Ovary (tissue), 9 donors: Measurements from ENCODE around the gene AQP11. TPM values are rescaled to one million over a fixed set of nuclear protein-coding genes. Genes with fewer than 3 reads are reported as not detected.

Source experiments
- DNase-seq, 5 donors: peaks; one replicate each; pipeline ENCODE4 v3.0.0-alpha.2; 2019 to 2020
- H3K27ac ChIP-seq, 2 donors: fragments of 200-600 bp; one replicate each; pipeline versions ENCODE4 v1.5.1 to v1.8.0; 2019 to 2022
- H3K27me3 ChIP-seq: fragments of 200-600 bp; one replicate; pipeline ENCODE4 v1.8.0; 2022
- H3K36me3 ChIP-seq: fragments of 200-600 bp; sonication (generic); one replicate; pipeline ENCODE4 v1.5.1; 2019
- H3K4me1 ChIP-seq: one replicate; pipeline ENCODE4 v1.8.1; 2013; ENCODE audit warnings: mild to moderate bottlenecking, moderate library complexity; ENCODE audit not compliant: insufficient read depth
- H3K4me3 ChIP-seq: fragments of 200-600 bp; sonication (generic); one replicate; pipeline ENCODE4 v1.5.1; 2017
- H3K9me3 ChIP-seq, 2 donors: fragments of 200-600 bp in 1 of 2; sonication (generic) in 1 of 2; one replicate each; pipeline versions ENCODE4 v1.5.1 to v1.8.1; 2013 to 2019; ENCODE audit warnings: mild to moderate bottlenecking in 1 of 2, moderate library complexity in 1 of 2
- EP300 ChIP-seq: sonication (generic); formaldehyde crosslinking; IDR thresholded peaks from one replicate; pipeline ENCODE4 v1.6.1; 2017; ENCODE audit warnings: antibody characterized with exemption
- POLR2A ChIP-seq: fragments of 450-650 bp; IDR thresholded peaks from one replicate; pipeline ENCODE4 v1.6.1; 2017; ENCODE audit warnings: antibody characterized with exemption, mild to moderate bottlenecking, moderate library complexity
- WGBS, 3 donors: extraction: QIAGEN DNeasy Blood & Tissue Kit in 1 of 3; methylation state at CpG; one replicate each; pipeline versions ENCODE4 v1.1.5 to v1.1.7; 2013 to 2017; 5-methylcytosine and 5-hydroxymethylcytosine counted together
- intact Hi-C, 4 donors: fragments of 100-400 bp; cut with DNase I; formaldehyde crosslinking; loops; one replicate each; pipeline versions ENCODE4 v1.11.0 to v1.15.1; 2022 to 2023
- polyA plus RNA-seq, 2 donors: library from polyadenylated mRNA; stranded (reverse); fragments of 200-250 nt in 1 of 2; fragments of 350-450 nt in 1 of 2; fragmentation: Illumina TruSeq in 1 of 2; extraction: RNeasy Lipid Tissue Mini Kit (QIAGEN cat#74804) in 1 of 2; gene quantifications; one replicate each; pipeline ENCODE4 v1.2.3, GENCODE V29; 2013 to 2014
- total RNA-seq, 7 donors: library from RNA; depleted of rRNA in 2 of 7; stranded (reverse); fragments of >200 nt in 2 of 7; fragmentation: NEBNext Ultra II Directional in 3 of 7; extraction: Animal tissue kit (Norgen Biotek cat#: 25700) in 3 of 7; gene quantifications; one replicate each; pipeline versions ENCODE4 v1.1.0 to v1.2.4, GENCODE V29; 2016 to 2023
- TF ChIP-seq, protein P1 (sequence below), 3 donors: fragments of 450-650 bp in 2 of 3; fragments of 200-600 bp in 1 of 3; IDR thresholded peaks; one replicate each; pipeline versions ENCODE4 v1.5.1 to v1.8.0; 2016 to 2022; ENCODE audit warnings: antibody characterized with exemption in 3 of 3, mild to moderate bottlenecking in 1 of 3
- donor health status: DM: no; HTN: no; CAD: no; lungs with moderate emphysema.
- donor health status: DM: no; HTN: no; CAD: no.
- donor health status: Bipolar disorder and iron deficiency.
- donor health status: DM: yes; HTN: yes; CAD: no.
- donor health status: DM: no; HTN: no; CAD: no.
- donor health status: DM: yes; HTN: yes; CAD: no.

AQP11 gene
- total and polyA plus RNA-seq, 9 donors: 4.9 to 19.1 (median 10.3) TPM

DNA sequence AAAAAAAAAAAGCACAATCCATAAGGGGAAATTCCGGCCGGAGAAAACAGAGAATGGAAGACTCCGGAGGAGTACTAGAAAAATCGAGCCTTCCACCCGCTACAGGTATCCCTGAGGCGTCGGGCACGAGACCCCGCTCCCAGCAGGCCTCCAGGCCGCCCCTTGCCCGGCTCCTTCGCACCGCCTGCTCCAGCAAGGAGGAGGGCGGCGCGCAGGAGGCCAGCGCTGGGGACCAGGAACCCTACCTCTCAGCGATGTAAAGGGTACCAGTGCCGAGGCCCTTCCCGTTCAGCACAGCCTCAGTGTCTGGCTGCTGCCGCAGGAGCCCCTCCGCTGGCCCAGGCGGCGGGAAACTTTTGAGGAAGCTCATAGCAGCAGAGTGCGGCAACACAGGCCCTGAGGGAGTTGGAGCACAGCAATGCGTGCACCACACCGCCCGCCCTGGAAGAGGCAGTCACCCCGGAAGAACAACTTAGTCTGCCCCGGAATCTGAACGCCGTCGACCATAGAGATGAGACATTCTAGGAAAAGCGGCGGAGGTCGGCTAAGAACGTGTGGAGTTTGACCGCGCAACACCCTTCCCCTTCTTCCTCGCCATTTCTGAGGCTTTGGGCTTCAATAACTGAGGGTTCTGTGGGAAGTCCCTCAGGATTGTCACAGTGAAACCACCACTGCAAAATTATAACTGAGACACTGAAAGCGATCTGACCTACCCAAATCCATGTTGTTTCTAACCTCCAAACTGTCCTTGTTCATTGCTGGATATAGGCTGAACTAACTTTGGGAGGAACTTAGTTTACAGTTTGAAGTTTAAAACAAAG lies 47.8 kb downstream of the AQP11 start, which contains the start of gene CLNS1A:
CLNS1A (minus strand) TSS at position 450 of the 821 bp plus-strand sequence; CDS start at position 370, 80 bp downstream.
- intact Hi-C loops: loop anchor here in 1 of 4 donors (10.0 kb wide), 1 partner anchor 327 kb away; no protein-coding TSS in a partner anchor
- Histone ChIP-seq H3K27ac (peak within 1 kb of the TSS; percentile 53 to 65), H3K4me1 (peaks cover 14% of the 10 kb centered on the region), H3K4me3 (peak within 1 kb of the TSS; percentile 76), H3K9me3 (no peaks in the 10 kb centered on the region), H3K36me3 (no peaks in the 10 kb centered on the region), H3K27me3 (no peaks in the 10 kb centered on the region)
- peak; percentile 77 to 87 (median 82) for DNase-seq
- TF ChIP-seq POLR2A (peak; percentile 78), EP300 (no peak)
- TF ChIP-seq, protein P1, sequence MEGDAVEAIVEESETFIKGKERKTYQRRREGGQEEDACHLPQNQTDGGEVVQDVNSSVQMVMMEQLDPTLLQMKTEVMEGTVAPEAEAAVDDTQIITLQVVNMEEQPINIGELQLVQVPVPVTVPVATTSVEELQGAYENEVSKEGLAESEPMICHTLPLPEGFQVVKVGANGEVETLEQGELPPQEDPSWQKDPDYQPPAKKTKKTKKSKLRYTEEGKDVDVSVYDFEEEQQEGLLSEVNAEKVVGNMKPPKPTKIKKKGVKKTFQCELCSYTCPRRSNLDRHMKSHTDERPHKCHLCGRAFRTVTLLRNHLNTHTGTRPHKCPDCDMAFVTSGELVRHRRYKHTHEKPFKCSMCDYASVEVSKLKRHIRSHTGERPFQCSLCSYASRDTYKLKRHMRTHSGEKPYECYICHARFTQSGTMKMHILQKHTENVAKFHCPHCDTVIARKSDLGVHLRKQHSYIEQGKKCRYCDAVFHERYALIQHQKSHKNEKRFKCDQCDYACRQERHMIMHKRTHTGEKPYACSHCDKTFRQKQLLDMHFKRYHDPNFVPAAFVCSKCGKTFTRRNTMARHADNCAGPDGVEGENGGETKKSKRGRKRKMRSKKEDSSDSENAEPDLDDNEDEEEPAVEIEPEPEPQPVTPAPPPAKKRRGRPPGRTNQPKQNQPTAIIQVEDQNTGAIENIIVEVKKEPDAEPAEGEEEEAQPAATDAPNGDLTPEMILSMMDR (IDR thresholded peaks at IDR 0.05): no peak
- WGBS, 3 donors: 0% methylated on average over 41 of the region's 41 CpGs

DNA sequence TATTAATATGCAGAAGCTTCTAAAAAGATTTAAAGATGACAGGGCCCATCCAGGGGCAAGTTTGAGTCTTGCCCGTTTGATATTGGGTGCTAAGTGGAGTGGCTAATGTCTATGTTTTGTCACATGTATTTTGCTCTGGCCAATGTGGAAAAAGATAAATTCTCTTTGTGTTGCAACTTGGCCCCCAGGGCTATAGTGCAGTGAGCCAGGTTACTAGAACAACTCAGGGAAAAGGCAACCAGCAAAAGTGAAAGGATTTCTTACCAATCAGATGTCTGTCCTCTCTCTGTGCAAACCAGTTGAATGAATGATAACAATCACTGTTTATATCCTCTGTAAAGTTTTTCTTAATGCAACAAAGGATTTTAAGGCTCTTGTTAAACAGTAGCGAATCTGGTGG lies 52.5 kb downstream of the AQP11 start:
- H3K27ac ChIP-seq: no peak overlapping the region
- 83 to 89% (median 87%) methylated on average over 2 of the region's 2 CpGs for WGBS, 3 donors
- H3K9me3 ChIP-seq: no peaks in the 10 kb centered on the region
- intact Hi-C loops: no loop called here
- DNase-seq: no peak
- no peaks in the 10 kb centered on the region for H3K27me3 ChIP-seq
- TF ChIP-seq, protein P1 (IDR thresholded peaks at IDR 0.05): no peak
- no peak for TF ChIP-seq POLR2A
- no peak for TF ChIP-seq EP300
- no peaks in the 10 kb centered on the region for H3K36me3 ChIP-seq
- H3K4me3 ChIP-seq: no peak overlapping the region
- H3K4me1 ChIP-seq: peaks cover 4% of the 10 kb centered on the region

DNA sequence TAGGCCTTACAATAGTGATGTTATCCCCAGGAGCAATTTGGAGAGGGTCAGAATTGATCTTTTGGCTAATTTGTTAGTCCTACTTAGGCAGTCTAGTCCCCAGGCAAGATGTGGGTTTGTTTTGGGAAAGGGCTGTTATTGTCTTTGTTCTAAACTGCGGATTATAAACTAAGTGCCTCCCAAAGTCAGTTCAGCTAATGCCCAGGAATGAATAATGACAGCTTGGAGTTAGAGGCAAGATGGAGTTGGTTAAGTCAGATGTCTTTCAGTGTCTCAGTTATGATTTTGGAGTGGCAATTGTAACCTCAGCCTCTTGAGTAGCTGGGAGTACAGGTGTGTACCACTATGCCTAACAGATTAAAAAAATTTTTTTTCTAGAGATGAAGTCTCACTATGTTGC lies 55.1 kb downstream of the AQP11 start:
- no peak overlapping the region for H3K27ac ChIP-seq
- H3K9me3 ChIP-seq: no peaks in the 10 kb centered on the region
- H3K4me3 ChIP-seq: no peak overlapping the region
- 79 to 90% (median 82%) methylated on average over 1 of the region's 1 CpG for WGBS, 3 donors
- TF ChIP-seq EP300 (no peak), POLR2A (no peak)
- TF ChIP-seq, protein P1 (IDR thresholded peaks at IDR 0.05): no peak
- intact Hi-C loops: no loop called here
- H3K27me3 ChIP-seq: no peaks in the 10 kb centered on the region
- DNase-seq: no peak
- H3K4me1 ChIP-seq: no peaks in the 10 kb centered on the region
- no peaks in the 10 kb centered on the region for H3K36me3 ChIP-seq

DNA sequence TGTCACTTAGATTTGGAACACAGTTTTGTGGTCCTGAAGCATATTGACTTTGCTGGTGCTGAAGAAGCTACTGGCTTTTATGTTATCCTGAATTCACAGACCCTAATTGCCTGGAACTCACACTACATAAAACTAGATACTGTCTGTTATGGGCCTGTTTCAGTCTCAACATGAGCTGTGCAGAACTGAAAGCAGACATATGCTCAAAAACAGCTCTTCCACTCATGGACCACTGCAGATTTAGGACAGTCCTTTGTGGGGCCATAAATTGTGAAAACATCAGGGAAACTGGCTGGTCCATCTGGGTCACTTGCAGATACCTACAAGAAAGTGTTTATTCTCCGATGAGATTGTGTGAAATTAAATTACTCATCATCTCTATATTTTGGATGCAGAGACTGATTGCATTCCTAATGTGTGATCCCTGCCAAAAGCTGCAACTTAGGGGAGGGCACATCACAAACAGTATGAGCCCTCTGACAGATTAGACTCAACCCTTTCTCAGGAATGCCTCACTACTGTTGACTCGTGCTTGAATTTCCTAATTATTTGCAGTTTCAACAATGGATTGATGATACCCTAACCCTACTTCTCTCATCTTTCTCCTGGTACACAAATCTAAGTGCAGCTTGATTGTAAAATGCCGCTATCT lies 58.0 kb downstream of the AQP11 start:
- WGBS, 3 donors: 44 to 67% (median 49%) methylated on average over 3 of the region's 3 CpGs
- H3K27me3 ChIP-seq: no peaks in the 10 kb centered on the region
- intact Hi-C loops: no loop called here
- no peaks in the 10 kb centered on the region for H3K36me3 ChIP-seq
- no peak overlapping the region for H3K4me3 ChIP-seq
- no peaks in the 10 kb centered on the region for H3K4me1 ChIP-seq
- H3K9me3 ChIP-seq: no peaks in the 10 kb centered on the region
- TF ChIP-seq EP300 (no peak), POLR2A (no peak)
- TF ChIP-seq, protein P1 (IDR thresholded peaks at IDR 0.05): no peak
- no peak overlapping the region for H3K27ac ChIP-seq
- DNase-seq: no peak
